ENCODE measurements around the gene GTPBP2.

Gene GTPBP2

DNA sequence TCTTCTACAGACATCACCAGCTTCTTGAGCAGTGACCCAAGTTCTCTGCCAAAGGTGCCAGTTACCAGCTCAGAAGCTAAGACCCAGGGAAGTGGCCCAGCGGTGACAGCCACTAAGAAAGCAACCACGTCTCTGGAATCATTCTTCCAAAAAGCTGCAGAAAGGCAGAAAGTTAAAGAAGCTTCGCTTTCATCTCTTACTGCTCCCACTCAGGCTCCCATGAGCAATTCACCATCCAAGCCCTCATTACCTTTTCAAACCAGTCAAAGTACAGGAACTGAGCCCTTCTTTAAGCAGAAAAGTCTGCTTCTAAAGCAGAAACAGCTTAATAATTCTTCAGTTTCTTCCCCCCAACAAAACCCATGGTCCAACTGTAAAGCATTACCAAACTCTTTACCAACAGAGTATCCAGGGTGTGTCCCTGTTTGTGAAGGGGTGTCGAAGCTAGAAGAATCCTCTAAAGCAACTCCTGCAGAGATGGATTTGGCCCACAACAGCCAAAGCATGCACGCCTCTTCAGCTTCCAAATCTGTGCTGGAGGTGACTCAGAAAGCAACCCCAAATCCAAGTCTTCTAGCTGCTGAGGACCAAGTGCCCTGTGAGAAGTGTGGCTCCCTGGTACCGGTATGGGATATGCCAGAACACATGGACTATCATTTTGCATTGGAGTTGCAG lies 15.2 kb downstream of the GTPBP2 start:
- Histone ChIP-seq H3K79me2 (ENCODE audit: insufficient read depth, low read length) (0 out of 2 replicates have a peak, but pooled peaks cover 3% of the 10 kb centered on the region), H3K27ac (ENCODE audit: low read depth, low read length) (no peak overlapping the region), H3K4me2 (ENCODE audit: low read depth, low read length, poor library complexity, severe bottlenecking) (no peak overlapping the region), H3K9ac (ENCODE audit: low read length) (no peak overlapping the region), H3K9me2 (replicated peaks; ENCODE audit: insufficient read depth, low read length) (no peaks in the 10 kb centered on the region), H3F3A (ENCODE audit: insufficient read depth) (peaks cover 47% of the 10 kb centered on the region), H3K36me3 (ENCODE audit: low read length) (peaks cover 49% of the 10 kb centered on the region), H3K4me3 (ENCODE audit: insufficient read depth, low read length, poor library complexity, severe bottlenecking) (no peak overlapping the region), H4K20me1 (ENCODE audit: low read depth, low read length) (no peaks in the 10 kb centered on the region), H3K27me3 (ENCODE audit: low read length) (no peaks in the 10 kb centered on the region), H2AFZ (ENCODE audit: low read depth, low read length, severe bottlenecking) (no peak overlapping the region), H3K9me3 (ENCODE audit: insufficient read depth, low read length) (no peaks in the 10 kb centered on the region)
- TF ChIP-seq EZH2phosphoT487 (conservative IDR thresholded peaks at IDR 0.05; ENCODE audit: low read length), result no peak
- TF ChIP-seq, protein P1, sequence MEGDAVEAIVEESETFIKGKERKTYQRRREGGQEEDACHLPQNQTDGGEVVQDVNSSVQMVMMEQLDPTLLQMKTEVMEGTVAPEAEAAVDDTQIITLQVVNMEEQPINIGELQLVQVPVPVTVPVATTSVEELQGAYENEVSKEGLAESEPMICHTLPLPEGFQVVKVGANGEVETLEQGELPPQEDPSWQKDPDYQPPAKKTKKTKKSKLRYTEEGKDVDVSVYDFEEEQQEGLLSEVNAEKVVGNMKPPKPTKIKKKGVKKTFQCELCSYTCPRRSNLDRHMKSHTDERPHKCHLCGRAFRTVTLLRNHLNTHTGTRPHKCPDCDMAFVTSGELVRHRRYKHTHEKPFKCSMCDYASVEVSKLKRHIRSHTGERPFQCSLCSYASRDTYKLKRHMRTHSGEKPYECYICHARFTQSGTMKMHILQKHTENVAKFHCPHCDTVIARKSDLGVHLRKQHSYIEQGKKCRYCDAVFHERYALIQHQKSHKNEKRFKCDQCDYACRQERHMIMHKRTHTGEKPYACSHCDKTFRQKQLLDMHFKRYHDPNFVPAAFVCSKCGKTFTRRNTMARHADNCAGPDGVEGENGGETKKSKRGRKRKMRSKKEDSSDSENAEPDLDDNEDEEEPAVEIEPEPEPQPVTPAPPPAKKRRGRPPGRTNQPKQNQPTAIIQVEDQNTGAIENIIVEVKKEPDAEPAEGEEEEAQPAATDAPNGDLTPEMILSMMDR (IDR thresholded peaks at IDR 0.05; ENCODE audit: insufficient read depth, low read length, poor library complexity, severe bottlenecking), result no peak

DNA sequence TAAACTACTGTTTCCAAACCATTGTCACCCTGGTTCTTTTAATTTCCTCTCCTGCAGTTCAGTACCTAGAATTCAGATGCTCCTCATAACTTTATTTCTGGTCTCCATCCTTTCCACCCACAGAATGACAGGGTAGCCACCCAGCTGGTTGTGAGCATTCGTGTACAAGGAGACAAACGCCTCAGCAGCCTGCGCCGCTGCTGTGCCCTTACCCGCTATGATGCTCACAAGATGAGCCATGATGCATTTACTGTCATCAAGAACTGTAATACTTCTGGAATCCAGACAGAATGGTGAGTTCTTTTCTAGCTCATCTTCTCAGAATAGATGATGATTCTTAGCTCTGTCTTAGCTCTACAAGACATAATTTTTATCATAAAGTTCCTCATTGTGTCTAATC lies 18.6 kb downstream of the GTPBP2 start:
- no peak overlapping the region for H3K9ac ChIP-seq (ENCODE audit: low read length)
- no peaks in the 10 kb centered on the region for H3K9me2 ChIP-seq (replicated peaks; ENCODE audit: insufficient read depth, low read length)
- no peak overlapping the region for H3K4me2 ChIP-seq (ENCODE audit: low read depth, low read length, poor library complexity, severe bottlenecking)
- no peak overlapping the region for H3K4me3 ChIP-seq (ENCODE audit: insufficient read depth, low read length, poor library complexity, severe bottlenecking)
- TF ChIP-seq, protein P1 (IDR thresholded peaks at IDR 0.05; ENCODE audit: insufficient read depth, low read length, poor library complexity, severe bottlenecking), result no peak
- no peak for TF ChIP-seq EZH2phosphoT487 (conservative IDR thresholded peaks at IDR 0.05; ENCODE audit: low read length)
- no peaks in the 10 kb centered on the region for H4K20me1 ChIP-seq (ENCODE audit: low read depth, low read length)
- H3K27me3 ChIP-seq (ENCODE audit: low read length), result no peaks in the 10 kb centered on the region
- peaks cover 9% of the 10 kb centered on the region; the same call in 1 of the 2 replicates for H3K79me2 ChIP-seq (ENCODE audit: insufficient read depth, low read length)
- no peak overlapping the region for H2AFZ ChIP-seq (ENCODE audit: low read depth, low read length, severe bottlenecking)
- H3F3A ChIP-seq (ENCODE audit: insufficient read depth), result peaks cover 53% of the 10 kb centered on the region
- peaks cover 73% of the 10 kb centered on the region for H3K36me3 ChIP-seq (ENCODE audit: low read length)
- H3K27ac ChIP-seq (ENCODE audit: low read depth, low read length), result no peak overlapping the region
- H3K9me3 ChIP-seq (ENCODE audit: insufficient read depth, low read length), result no peaks in the 10 kb centered on the region

DNA sequence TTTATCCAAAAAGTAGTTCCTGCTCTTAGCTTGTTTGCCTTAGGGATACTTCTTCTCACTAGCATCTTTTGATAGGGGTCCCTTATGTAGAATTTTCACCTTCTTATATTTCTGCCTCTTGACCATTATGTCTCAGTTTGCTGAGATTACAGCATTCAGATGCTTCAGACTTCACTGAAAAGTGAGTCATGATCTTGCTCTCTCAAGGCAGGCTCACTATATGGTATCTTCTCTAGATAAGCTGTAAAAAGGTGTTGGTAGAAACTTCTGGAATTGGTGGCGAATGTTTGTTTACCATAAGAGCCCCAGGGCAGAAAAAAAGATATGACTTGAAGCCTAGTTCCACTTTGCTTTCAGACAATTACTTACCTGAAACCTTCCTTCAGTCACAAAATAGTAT lies 19.7 kb downstream of the GTPBP2 start:
- Histone ChIP-seq H3K27ac (ENCODE audit: low read depth, low read length) (no peak overlapping the region), H3F3A (ENCODE audit: insufficient read depth) (peaks cover 58% of the 10 kb centered on the region), H3K27me3 (ENCODE audit: low read length) (no peaks in the 10 kb centered on the region), H2AFZ (ENCODE audit: low read depth, low read length, severe bottlenecking) (no peak overlapping the region), H4K20me1 (ENCODE audit: low read depth, low read length) (no peaks in the 10 kb centered on the region), H3K36me3 (ENCODE audit: low read length) (peaks cover 75% of the 10 kb centered on the region), H3K9me3 (ENCODE audit: insufficient read depth, low read length) (no peaks in the 10 kb centered on the region), H3K9ac (ENCODE audit: low read length) (no peak overlapping the region), H3K79me2 (ENCODE audit: insufficient read depth, low read length) (peaks cover 9% of the 10 kb centered on the region; the same call in 1 of the 2 replicates), H3K4me2 (ENCODE audit: low read depth, low read length, poor library complexity, severe bottlenecking) (no peak overlapping the region), H3K9me2 (replicated peaks; ENCODE audit: insufficient read depth, low read length) (no peaks in the 10 kb centered on the region), H3K4me3 (ENCODE audit: insufficient read depth, low read length, poor library complexity, severe bottlenecking) (no peak overlapping the region)
- no peak for TF ChIP-seq EZH2phosphoT487 (conservative IDR thresholded peaks at IDR 0.05; ENCODE audit: low read length)
- TF ChIP-seq, protein P1 (IDR thresholded peaks at IDR 0.05; ENCODE audit: insufficient read depth, low read length, poor library complexity, severe bottlenecking), result no peak

All from SU-DHL-6 (cell line).